SK-N-SH (cell line): Measurements from ENCODE around the gene C1QC. TPM values are rescaled to one million over a fixed set of nuclear protein-coding genes. Genes with fewer than 3 reads are reported as not detected.
"Not testable (repeated sequence)": the region's sequence is repeated elsewhere in the genome, so short reads cannot be mapped to it uniquely, and the experiment has no call there.

Experiments
- CTCF ChIA-PET: fragments of 300-600, 350-600 bp; formaldehyde crosslinking; extraction: SDS; loops from one replicate; lab custom pipeline; 2021; lab: Yijun Ruan, JAX
- POLR2A ChIA-PET: fragments of 350-600 bp; sonication (Branson Sonifier 250); formaldehyde crosslinking; extraction: SDS; loops from one replicate; lab custom pipeline; 2020; ENCODE audit warnings: antibody characterized with exemption, inconsistent platforms; lab: Yijun Ruan, JAX
- DNase-seq: peaks from one replicate; pipeline ENCODE4 v3.0.0; 2012
- H2AFZ ChIP-seq: fragments of 200-600 bp; sonication (generic); 2 replicates; pipeline ENCODE4 v1.8.1; 2016; ENCODE audit warnings: antibody characterized with exemption, mild to moderate bottlenecking, low read depth
- H3F3A ChIP-seq: fragments of 200-600 bp; sonication (generic); replicated peaks from 2 replicates; pipeline ENCODE3; 2016; ENCODE audit warnings: antibody characterized with exemption, mild to moderate bottlenecking; ENCODE audit not compliant: insufficient read depth
- H3K27ac ChIP-seq, 2 experiments: fragments of 200-500 bp in 1 of 2; fragments of 200-600 bp in 1 of 2; sonication (Bioruptor generic) in 1 of 2; sonication (generic), shearing (Covaris generic) in 1 of 2; 2 replicates each; pipeline versions ENCODE4 v1.5.1 to v1.6.1; 2014 to 2016; ENCODE audit warnings: low read depth in 2 of 2, inconsistent platforms in 1 of 2, low read length in 1 of 2, mild to moderate bottlenecking in 1 of 2, mixed read lengths in 1 of 2
- H3K27me3 ChIP-seq: fragments of 200-600 bp; sonication (generic), shearing (Covaris generic); 2 replicates; pipeline ENCODE4 v1.6.1; 2016; ENCODE audit warnings: mixed run types; ENCODE audit not compliant: insufficient read depth
- H3K36me3 ChIP-seq, 2 experiments: fragments of 200-500 bp in 1 of 2; fragments of 200-600 bp in 1 of 2; sonication (Bioruptor generic) in 1 of 2; sonication (generic) in 1 of 2; replicated peaks in 1 of 2; 2 replicates each; pipeline versions ENCODE3 to v1.5.1; 2014 to 2016; ENCODE audit warnings: low read length in 1 of 2, mild to moderate bottlenecking in 1 of 2; ENCODE audit not compliant: insufficient read depth in 2 of 2, control insufficient read depth in 1 of 2
- H3K4me1 ChIP-seq, 2 experiments: fragments of 200-500 bp in 1 of 2; fragments of 200-600 bp in 1 of 2; sonication (Bioruptor generic) in 1 of 2; sonication (generic), shearing (Covaris generic) in 1 of 2; 2 replicates each; pipeline versions ENCODE4 v1.5.1 to v1.6.1; 2014 to 2016; ENCODE audit warnings: low read depth in 1 of 2, low read length in 1 of 2, mixed run types in 1 of 2; ENCODE audit not compliant: insufficient read depth in 2 of 2, control insufficient read depth in 1 of 2
- H3K4me2 ChIP-seq: fragments of 200-600 bp; sonication (generic), shearing (Covaris generic); 2 replicates; pipeline ENCODE4 v1.6.1; 2017; ENCODE audit warnings: mixed run types
- H3K4me3 ChIP-seq, 2 experiments: fragments of 200-500 bp in 1 of 2; fragments of 200-600 bp in 1 of 2; sonication (Bioruptor generic) in 1 of 2; sonication (generic), shearing (Covaris generic) in 1 of 2; 2 replicates each; pipeline versions ENCODE4 v1.5.1 to v1.8.1; 2014 to 2016; ENCODE audit warnings: low read depth in 2 of 2, inconsistent platforms in 1 of 2, low read length in 1 of 2, mild to moderate bottlenecking in 1 of 2, mixed read lengths in 1 of 2, moderate library complexity in 1 of 2
- H3K79me2 ChIP-seq: fragments of 200-600 bp; sonication (generic); 2 replicates; pipeline ENCODE4 v1.8.1; 2017; ENCODE audit warnings: mild to moderate bottlenecking; ENCODE audit not compliant: insufficient read depth
- H3K9ac ChIP-seq: fragments of 200-600 bp; sonication (generic); 2 replicates; pipeline ENCODE4 v1.6.1; 2017; ENCODE audit warnings: mixed run types
- H3K9me2 ChIP-seq: fragments of 200-600 bp; sonication (generic); 2 replicates; pipeline ENCODE4 v1.6.1; 2017; ENCODE audit warnings: mixed run types
- H3K9me3 ChIP-seq: fragments of 200-600 bp; sonication (generic); 2 replicates; pipeline ENCODE4 v1.6.1; 2017; ENCODE audit warnings: mixed run types, mild to moderate bottlenecking, moderate library complexity
- H4K20me1 ChIP-seq: fragments of 200-600 bp; sonication (generic); 2 replicates; pipeline ENCODE4 v1.6.1; 2017; ENCODE audit warnings: mild to moderate bottlenecking, mixed run types; ENCODE audit not compliant: insufficient read depth
- ELF1 ChIP-seq: IDR thresholded peaks from 2 replicates; pipeline ENCODE4 v1.4.0; 2012
- EZH2phosphoT487 ChIP-seq: fragments of 200-600 bp; sonication (generic); IDR thresholded peaks from 2 replicates; pipeline ENCODE4 v1.6.1; 2017; ENCODE audit warnings: low read depth, mixed run types, mild to moderate bottlenecking, antibody characterized with exemption, moderate library complexity, borderline replicate concordance
- FOXJ3 ChIP-seq: sonication (generic); formaldehyde crosslinking; IDR thresholded peaks from 2 replicates; pipeline ENCODE4 v1.5.1; 2020; ENCODE audit warnings: mild to moderate bottlenecking, missing genetic modification reagents
- JUND ChIP-seq: IDR thresholded peaks from 2 replicates; pipeline ENCODE4 v1.4.0; 2012
- MXI1 ChIP-seq: IDR thresholded peaks from 2 replicates; pipeline ENCODE4 v1.6.1; 2012; ENCODE audit warnings: mild to moderate bottlenecking, low read depth, low read length, improper control_type of control experiment
- NFIC ChIP-seq: IDR thresholded peaks from 2 replicates; pipeline ENCODE4 v1.4.0; 2012; ENCODE audit warnings: borderline replicate concordance
- NRF1 ChIP-seq: IDR thresholded peaks from 2 replicates; pipeline ENCODE4 v1.6.1; 2012; ENCODE audit warnings: low read depth, mild to moderate bottlenecking, low read length
- POLR2AphosphoS5 ChIP-seq: IDR thresholded peaks from 2 replicates; pipeline ENCODE4 v1.6.1; 2012; ENCODE audit warnings: low read depth, low read length
- RAD21 ChIP-seq: IDR thresholded peaks from 2 replicates; pipeline ENCODE4 v1.6.1; 2012; ENCODE audit warnings: mild to moderate bottlenecking, low read length
- SMC3 ChIP-seq: IDR thresholded peaks from 2 replicates; pipeline ENCODE4 v1.6.1; 2012; ENCODE audit warnings: low read depth, low read length, improper control_type of control experiment
- TAF1 ChIP-seq: IDR thresholded peaks from 2 replicates; pipeline ENCODE4 v1.6.1; 2012; ENCODE audit warnings: low read depth, mild to moderate bottlenecking, low read length, moderate library complexity, borderline replicate concordance
- TCF12 ChIP-seq: IDR thresholded peaks from 2 replicates; pipeline ENCODE4 v1.4.0; 2012
- USF2 ChIP-seq: fragments of 150-350 bp; IDR thresholded peaks from 2 replicates; pipeline ENCODE4 v1.6.1; 2017; ENCODE audit warnings: antibody characterized with exemption, low read length, low read depth, borderline replicate concordance
- YY1 ChIP-seq: IDR thresholded peaks from 2 replicates; pipeline ENCODE4 v1.4.0; 2012; ENCODE audit warnings: low read depth, mild to moderate bottlenecking
- WGBS: methylation state at CpG from one replicate; pipeline ENCODE4 v1.1.6; 2017; ENCODE audit warnings: low lambda C conversion rate; 5-methylcytosine and 5-hydroxymethylcytosine counted together
- polyA plus RNA-seq, 3 experiments: library from polyadenylated mRNA; depleted of rRNA; stranded (reverse); fragments of >200 nt; gene quantifications; 2 replicates each; pipeline ENCODE4 v1.2.3, GENCODE V29; 2012
- TF ChIP-seq, protein P1 (sequence below): IDR thresholded peaks from 2 replicates; pipeline ENCODE4 v1.4.0; 2012; ENCODE audit warnings: low read depth, borderline replicate concordance

C1QC gene
- polyA plus RNA-seq, 1 of the 3 experiments (the other 2 are of a cell fraction): not detected

DNA sequence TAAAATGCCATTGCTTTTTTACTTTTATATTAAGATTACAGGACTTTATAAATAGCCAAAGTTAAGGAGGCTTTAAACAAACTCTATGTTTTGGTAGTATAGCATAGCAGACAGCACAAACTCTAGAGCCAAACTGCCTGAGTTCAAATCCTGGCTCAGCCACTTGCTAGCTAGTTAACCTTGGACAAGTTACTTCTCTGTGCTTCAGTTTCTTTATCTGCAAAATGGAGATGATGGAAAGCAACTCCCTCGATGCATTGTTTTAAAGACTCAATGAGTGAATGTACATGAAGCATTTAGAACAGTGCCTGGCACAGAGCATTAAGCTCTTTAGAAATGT, 30.9 kb downstream of the C1QC start:
- Histone ChIP-seq H3K9ac (no peak overlapping the region), H3K27ac (no peak overlapping the region), H3K79me2 (no peaks in the 10 kb centered on the region), H3K4me1 (no peaks in the 10 kb centered on the region; a peak in 1 of 4 replicates), H3F3A (no peaks in the 10 kb centered on the region), H3K9me2 (no peaks in the 10 kb centered on the region), H3K4me3 (no peak overlapping the region; a peak in 1 of 4 replicates), H4K20me1 (no peaks in the 10 kb centered on the region), H3K9me3 (no peaks in the 10 kb centered on the region), H2AFZ (no peak overlapping the region), H3K4me2 (no peak overlapping the region), H3K27me3 (peaks cover 7% of the 10 kb centered on the region; the same call in 1 of the 2 replicates), H3K36me3 (no peaks in the 10 kb centered on the region)
- CTCF ChIA-PET: interaction anchor here (0.5 to 5.4 kb wide), 44 partner anchors 9 to 539 kb away, joined by 3 to 70 read pairs (median 4); no protein-coding TSS in a partner anchor
- 4% methylated on average over 1 of the region's 1 CpG for WGBS
- DNase-seq: no peak
- POLR2A ChIA-PET: no interaction called here
- no peak for TF ChIP-seq RAD21
- no peak for TF ChIP-seq EZH2phosphoT487
- TF ChIP-seq USF2: no peak
- no peak for TF ChIP-seq FOXJ3 (CRISPR knock-in tag)
- TF ChIP-seq, protein P1, sequence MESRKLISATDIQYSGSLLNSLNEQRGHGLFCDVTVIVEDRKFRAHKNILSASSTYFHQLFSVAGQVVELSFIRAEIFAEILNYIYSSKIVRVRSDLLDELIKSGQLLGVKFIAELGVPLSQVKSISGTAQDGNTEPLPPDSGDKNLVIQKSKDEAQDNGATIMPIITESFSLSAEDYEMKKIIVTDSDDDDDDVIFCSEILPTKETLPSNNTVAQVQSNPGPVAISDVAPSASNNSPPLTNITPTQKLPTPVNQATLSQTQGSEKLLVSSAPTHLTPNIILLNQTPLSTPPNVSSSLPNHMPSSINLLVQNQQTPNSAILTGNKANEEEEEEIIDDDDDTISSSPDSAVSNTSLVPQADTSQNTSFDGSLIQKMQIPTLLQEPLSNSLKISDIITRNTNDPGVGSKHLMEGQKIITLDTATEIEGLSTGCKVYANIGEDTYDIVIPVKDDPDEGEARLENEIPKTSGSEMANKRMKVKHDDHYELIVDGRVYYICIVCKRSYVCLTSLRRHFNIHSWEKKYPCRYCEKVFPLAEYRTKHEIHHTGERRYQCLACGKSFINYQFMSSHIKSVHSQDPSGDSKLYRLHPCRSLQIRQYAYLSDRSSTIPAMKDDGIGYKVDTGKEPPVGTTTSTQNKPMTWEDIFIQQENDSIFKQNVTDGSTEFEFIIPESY: no peak
- no peak for TF ChIP-seq SMC3
- TF ChIP-seq POLR2AphosphoS5: no peak
- TF ChIP-seq TAF1: no peak
- no peak for TF ChIP-seq JUND
- TF ChIP-seq TCF12: no peak
- no peak for TF ChIP-seq NFIC
- TF ChIP-seq ELF1: no peak
- TF ChIP-seq MXI1: no peak
- TF ChIP-seq NRF1: no peak
- no peak for TF ChIP-seq YY1

- H3K9me3 ChIP-seq, H4K20me1 ChIP-seq, H3K36me3 ChIP-seq, H3K4me1 ChIP-seq, DNase-seq, H3K4me2 ChIP-seq, H2AFZ ChIP-seq, H3K9ac ChIP-seq, POLR2A ChIA-PET, H3K27me3 ChIP-seq, H3K4me3 ChIP-seq, H3K79me2 ChIP-seq, H3K27ac ChIP-seq, H3K9me2 ChIP-seq, H3F3A ChIP-seq: not testable (repeated sequence)
- 98% methylated on average over 15 of the region's 15 CpGs for WGBS
- CTCF ChIA-PET: interaction anchor here (0.8 to 5.4 kb wide), 8 partner anchors 9 to 254 kb away, joined by 3 to 45 read pairs (median 3); no protein-coding TSS in a partner anchor
Measured at GRCh38 chr1:22676151-22676550, 32.7 kb downstream of the C1QC start.
